OCI-LY3 (cell line): ENCODE data around the gene PADI2.

Experiments used
- EZH2phosphoT487 ChIP-seq: fragments of 200-600 bp; shearing (Covaris generic); IDR thresholded peaks from 2 replicates; pipeline ENCODE4 v1.6.1; 2018; ENCODE audit warnings: antibody characterized with exemption, mixed run types, low read depth
- TF ChIP-seq, protein P1 (sequence below): fragments of 200-600, 300-600 bp; sonication (generic); IDR thresholded peaks from 2 replicates; pipeline ENCODE4 v1.5.1; 2014; ENCODE audit warnings: antibody characterized with exemption, low read length, low read depth

DNA sequence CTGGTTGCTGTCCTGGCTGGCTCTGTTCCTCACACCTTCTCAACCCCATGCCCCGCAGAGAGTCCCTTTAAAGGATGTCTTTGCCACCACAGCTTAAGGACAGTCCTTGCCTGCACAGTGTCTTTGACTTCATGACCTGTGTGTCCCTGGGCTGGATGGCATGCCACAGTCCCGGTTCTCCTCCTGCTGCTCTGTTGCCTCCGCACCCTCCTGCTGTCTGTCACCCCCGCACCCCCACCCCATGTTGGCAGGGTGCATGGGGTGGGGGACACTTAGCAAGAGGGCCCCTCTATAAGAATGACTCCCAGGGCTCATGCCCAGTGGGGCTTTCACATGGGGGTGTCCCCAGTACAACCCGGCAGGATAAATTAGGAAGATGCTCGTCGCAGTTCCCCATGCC is 44.1 kb upstream of the PADI2 start:
- TF ChIP-seq, protein P1, sequence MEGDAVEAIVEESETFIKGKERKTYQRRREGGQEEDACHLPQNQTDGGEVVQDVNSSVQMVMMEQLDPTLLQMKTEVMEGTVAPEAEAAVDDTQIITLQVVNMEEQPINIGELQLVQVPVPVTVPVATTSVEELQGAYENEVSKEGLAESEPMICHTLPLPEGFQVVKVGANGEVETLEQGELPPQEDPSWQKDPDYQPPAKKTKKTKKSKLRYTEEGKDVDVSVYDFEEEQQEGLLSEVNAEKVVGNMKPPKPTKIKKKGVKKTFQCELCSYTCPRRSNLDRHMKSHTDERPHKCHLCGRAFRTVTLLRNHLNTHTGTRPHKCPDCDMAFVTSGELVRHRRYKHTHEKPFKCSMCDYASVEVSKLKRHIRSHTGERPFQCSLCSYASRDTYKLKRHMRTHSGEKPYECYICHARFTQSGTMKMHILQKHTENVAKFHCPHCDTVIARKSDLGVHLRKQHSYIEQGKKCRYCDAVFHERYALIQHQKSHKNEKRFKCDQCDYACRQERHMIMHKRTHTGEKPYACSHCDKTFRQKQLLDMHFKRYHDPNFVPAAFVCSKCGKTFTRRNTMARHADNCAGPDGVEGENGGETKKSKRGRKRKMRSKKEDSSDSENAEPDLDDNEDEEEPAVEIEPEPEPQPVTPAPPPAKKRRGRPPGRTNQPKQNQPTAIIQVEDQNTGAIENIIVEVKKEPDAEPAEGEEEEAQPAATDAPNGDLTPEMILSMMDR = no peak
- no peak for TF ChIP-seq EZH2phosphoT487
